SU-DHL-6 (cell line): Measurements from ENCODE around the gene EXO5.
"Not testable (repeated sequence)": the region's sequence is repeated elsewhere in the genome, so short reads cannot be mapped to it uniquely, and the experiment has no call there.

ENCODE experiments used
- H2AFZ ChIP-seq: fragments of 200-600 bp; sonication (generic); 2 replicates; pipeline ENCODE4 v1.6.1; 2014; ENCODE audit warnings: low read depth, mild to moderate bottlenecking, moderate library complexity, mixed read lengths, antibody characterized with exemption, low read length; ENCODE audit not compliant: severe bottlenecking
- H3F3A ChIP-seq: fragments of 200-600 bp; shearing (Covaris generic); 2 replicates; pipeline ENCODE4 v1.6.0; 2016; ENCODE audit warnings: antibody characterized with exemption, mild to moderate bottlenecking; ENCODE audit not compliant: insufficient read depth
- H3K27ac ChIP-seq: fragments of 200-600 bp; sonication (generic); 2 replicates; pipeline ENCODE4 v1.5.1; 2016; ENCODE audit warnings: low read depth, mild to moderate bottlenecking, low read length, moderate library complexity, mixed read lengths
- H3K27me3 ChIP-seq: fragments of 200-600 bp; sonication (generic), shearing (Covaris generic); 2 replicates; pipeline ENCODE4 v1.6.0; 2014; ENCODE audit warnings: mild to moderate bottlenecking, low read length
- H3K36me3 ChIP-seq: fragments of 200-600 bp; sonication (generic); 2 replicates; pipeline ENCODE4 v1.6.1; 2014; ENCODE audit warnings: mild to moderate bottlenecking, low read length, mixed read lengths
- H3K4me2 ChIP-seq: fragments of 300-600, 200-600 bp; shearing (Covaris generic), sonication (generic); 2 replicates; pipeline ENCODE4 v1.6.0; 2014; ENCODE audit warnings: low read length, low read depth, mild to moderate bottlenecking; ENCODE audit not compliant: poor library complexity, severe bottlenecking
- H3K4me3 ChIP-seq: fragments of 200-600 bp; sonication (generic); 2 replicates; pipeline ENCODE4 v1.5.1; 2014; ENCODE audit warnings: antibody characterized with exemption, low read length, mild to moderate bottlenecking, mixed read lengths; ENCODE audit not compliant: insufficient read depth, poor library complexity, severe bottlenecking
- H3K79me2 ChIP-seq: fragments of 200-600 bp; sonication (generic); 2 replicates; pipeline ENCODE4 v1.6.1; 2014; ENCODE audit warnings: mild to moderate bottlenecking, low read length, moderate library complexity; ENCODE audit not compliant: insufficient read depth
- H3K9ac ChIP-seq: fragments of 200-600 bp; sonication (generic); 2 replicates; pipeline ENCODE4 v1.7.0; 2014; ENCODE audit warnings: mild to moderate bottlenecking, low read length
- H3K9me2 ChIP-seq: fragments of 200-600 bp; sonication (generic); replicated peaks from 2 replicates; pipeline ENCODE4 v1.6.1; 2014; ENCODE audit warnings: low read length; ENCODE audit not compliant: insufficient read depth
- H3K9me3 ChIP-seq: fragments of 200-600 bp; sonication (generic); 2 replicates; pipeline ENCODE4 v1.6.1; 2014; ENCODE audit warnings: low read length, mixed read lengths; ENCODE audit not compliant: insufficient read depth
- H4K20me1 ChIP-seq: fragments of 200-600 bp; sonication (generic); 2 replicates; pipeline ENCODE4 v1.6.1; 2014; ENCODE audit warnings: low read depth, mild to moderate bottlenecking, antibody characterized with exemption, low read length, moderate library complexity, mixed read lengths
- CTCF ChIP-seq: fragments of 200-600 bp; sonication (generic); IDR thresholded peaks from one replicate; pipeline ENCODE4 v1.5.1; 2017; ENCODE audit warnings: antibody characterized with exemption, mild to moderate bottlenecking, low read length, moderate library complexity; ENCODE audit not compliant: insufficient read depth, poor library complexity, severe bottlenecking
- EZH2phosphoT487 ChIP-seq: fragments of 200-600 bp; sonication (generic), shearing (Covaris generic); conservative IDR thresholded peaks from 2 replicates; pipeline ENCODE4 v1.6.1; 2018; ENCODE audit warnings: mild to moderate bottlenecking, antibody characterized with exemption, low read length, moderate library complexity, mixed read lengths

Gene EXO5

GRCh38 chr1:40553017-40553416 lies 44.5 kb downstream of the EXO5 start:
- Histone ChIP-seq H3F3A (no peaks in the 10 kb centered on the region), H3K9ac (no peak overlapping the region), H2AFZ (no peak overlapping the region), H3K27me3 (no peaks in the 10 kb centered on the region), H3K36me3 (no peaks in the 10 kb centered on the region), H4K20me1 (no peaks in the 10 kb centered on the region), H3K9me3 (no peaks in the 10 kb centered on the region), H3K4me2 (no peak overlapping the region), H3K9me2 (no peaks in the 10 kb centered on the region), H3K27ac (no peak overlapping the region), H3K4me3 (no peak overlapping the region), H3K79me2 (no peaks in the 10 kb centered on the region)
- TF ChIP-seq EZH2phosphoT487: no peak
- TF ChIP-seq CTCF: no peak

GRCh38 chr1:40554807-40555206 lies 46.2 kb downstream of the EXO5 start:
- not testable (repeated sequence) for H2AFZ ChIP-seq, H3K9me3 ChIP-seq, H3K4me3 ChIP-seq, H3K27ac ChIP-seq, H3K36me3 ChIP-seq, H3K27me3 ChIP-seq, H4K20me1 ChIP-seq, H3K9me2 ChIP-seq, H3K4me2 ChIP-seq, H3K79me2 ChIP-seq, H3F3A ChIP-seq, H3K9ac ChIP-seq

GRCh38 chr1:40556121-40556520 lies 47.6 kb downstream of the EXO5 start:
- TF ChIP-seq CTCF (no peak), EZH2phosphoT487 (no peak)
- H3K36me3 ChIP-seq: no peaks in the 10 kb centered on the region
- H3K9me2 ChIP-seq: no peaks in the 10 kb centered on the region
- H4K20me1 ChIP-seq: no peaks in the 10 kb centered on the region
- H3K9me3 ChIP-seq: no peaks in the 10 kb centered on the region
- no peak overlapping the region for H3K4me2 ChIP-seq
- H2AFZ ChIP-seq: no peak overlapping the region
- H3K27ac ChIP-seq: no peak overlapping the region
- no peak overlapping the region for H3K9ac ChIP-seq
- H3K79me2 ChIP-seq: no peaks in the 10 kb centered on the region
- no peak overlapping the region for H3K4me3 ChIP-seq
- no peaks in the 10 kb centered on the region for H3K27me3 ChIP-seq
- no peaks in the 10 kb centered on the region for H3F3A ChIP-seq

GRCh38 chr1:40558241-40558640 lies 49.7 kb downstream of the EXO5 start:
- H3K79me2 ChIP-seq, H3F3A ChIP-seq, H3K9me2 ChIP-seq, H3K4me3 ChIP-seq, H3K36me3 ChIP-seq, H3K27ac ChIP-seq, H3K9me3 ChIP-seq, H3K9ac ChIP-seq, H2AFZ ChIP-seq, H4K20me1 ChIP-seq, H3K4me2 ChIP-seq, H3K27me3 ChIP-seq: not testable (repeated sequence)
